Measurements from ENCODE around the gene DSG4.
"Not testable (repeated sequence)": the region's sequence is repeated elsewhere in the genome, so short reads cannot be mapped to it uniquely, and the experiment has no call there.

DSG4 gene, protein sequence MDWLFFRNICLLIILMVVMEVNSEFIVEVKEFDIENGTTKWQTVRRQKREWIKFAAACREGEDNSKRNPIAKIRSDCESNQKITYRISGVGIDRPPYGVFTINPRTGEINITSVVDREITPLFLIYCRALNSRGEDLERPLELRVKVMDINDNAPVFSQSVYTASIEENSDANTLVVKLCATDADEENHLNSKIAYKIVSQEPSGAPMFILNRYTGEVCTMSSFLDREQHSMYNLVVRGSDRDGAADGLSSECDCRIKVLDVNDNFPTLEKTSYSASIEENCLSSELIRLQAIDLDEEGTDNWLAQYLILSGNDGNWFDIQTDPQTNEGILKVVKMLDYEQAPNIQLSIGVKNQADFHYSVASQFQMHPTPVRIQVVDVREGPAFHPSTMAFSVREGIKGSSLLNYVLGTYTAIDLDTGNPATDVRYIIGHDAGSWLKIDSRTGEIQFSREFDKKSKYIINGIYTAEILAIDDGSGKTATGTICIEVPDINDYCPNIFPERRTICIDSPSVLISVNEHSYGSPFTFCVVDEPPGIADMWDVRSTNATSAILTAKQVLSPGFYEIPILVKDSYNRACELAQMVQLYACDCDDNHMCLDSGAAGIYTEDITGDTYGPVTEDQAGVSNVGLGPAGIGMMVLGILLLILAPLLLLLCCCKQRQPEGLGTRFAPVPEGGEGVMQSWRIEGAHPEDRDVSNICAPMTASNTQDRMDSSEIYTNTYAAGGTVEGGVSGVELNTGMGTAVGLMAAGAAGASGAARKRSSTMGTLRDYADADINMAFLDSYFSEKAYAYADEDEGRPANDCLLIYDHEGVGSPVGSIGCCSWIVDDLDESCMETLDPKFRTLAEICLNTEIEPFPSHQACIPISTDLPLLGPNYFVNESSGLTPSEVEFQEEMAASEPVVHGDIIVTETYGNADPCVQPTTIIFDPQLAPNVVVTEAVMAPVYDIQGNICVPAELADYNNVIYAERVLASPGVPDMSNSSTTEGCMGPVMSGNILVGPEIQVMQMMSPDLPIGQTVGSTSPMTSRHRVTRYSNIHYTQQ

GRCh38 chr18:31376477-31376876 is at the start of gene DSG4:
Gene DSG4 (plus strand): TSS chr18:31376777. CDS start chr18:31376912, 135 bp downstream.
- no peak for DNase-seq (ENCODE audit: low read depth, low spot score)

- DNase-seq (ENCODE audit: low read depth, low spot score) = no peak
These were observed 46.7 kb upstream of the DSG4 start for GRCh38 chr18:31329787-31330438.

DNA sequence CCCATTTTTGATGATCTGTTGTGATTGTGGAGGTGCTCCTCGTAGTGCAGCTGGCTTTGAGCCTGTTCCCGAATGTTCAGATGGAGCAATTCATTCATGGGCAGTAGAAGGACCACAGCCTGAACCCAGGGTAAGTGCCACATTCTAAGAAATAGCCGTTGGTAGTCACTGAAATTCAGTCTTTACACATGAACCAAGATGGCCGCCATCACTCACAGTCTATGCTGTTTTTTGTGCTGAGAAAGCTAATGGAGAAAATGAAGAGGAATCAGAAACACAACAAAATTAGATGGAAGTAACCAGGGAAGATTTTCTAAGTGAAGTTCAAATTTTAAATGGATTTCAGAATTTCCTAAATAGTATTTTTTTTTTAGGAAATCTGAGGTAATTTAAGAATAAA is 33.1 kb upstream of the DSG4 start:
- no peak for DNase-seq (ENCODE audit: low read depth, low spot score)

- DNase-seq (ENCODE audit: low read depth, low spot score) = not testable (repeated sequence)
These were observed 23.2 kb upstream of the DSG4 start for GRCh38 chr18:31353336-31353735.

DNA sequence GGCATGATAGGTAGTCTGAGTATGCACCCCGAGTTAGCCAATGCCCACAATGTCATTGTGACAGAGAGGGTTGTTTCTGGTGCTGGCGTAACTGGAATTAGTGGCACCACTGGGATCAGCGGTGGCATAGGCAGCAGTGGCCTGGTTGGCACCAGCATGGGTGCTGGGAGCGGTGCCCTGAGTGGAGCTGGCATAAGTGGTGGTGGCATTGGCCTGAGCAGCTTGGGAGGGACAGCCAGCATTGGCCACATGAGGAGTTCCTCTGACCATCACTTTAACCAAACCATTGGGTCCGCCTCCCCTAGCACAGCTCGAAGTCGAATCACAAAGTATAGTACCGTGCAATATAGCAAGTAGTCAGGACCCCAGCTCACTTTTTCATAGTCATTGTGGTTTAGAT is 21.6 kb upstream of the DSG4 start:
- DNase-seq (ENCODE audit: low read depth, low spot score) = no peak

DNA sequence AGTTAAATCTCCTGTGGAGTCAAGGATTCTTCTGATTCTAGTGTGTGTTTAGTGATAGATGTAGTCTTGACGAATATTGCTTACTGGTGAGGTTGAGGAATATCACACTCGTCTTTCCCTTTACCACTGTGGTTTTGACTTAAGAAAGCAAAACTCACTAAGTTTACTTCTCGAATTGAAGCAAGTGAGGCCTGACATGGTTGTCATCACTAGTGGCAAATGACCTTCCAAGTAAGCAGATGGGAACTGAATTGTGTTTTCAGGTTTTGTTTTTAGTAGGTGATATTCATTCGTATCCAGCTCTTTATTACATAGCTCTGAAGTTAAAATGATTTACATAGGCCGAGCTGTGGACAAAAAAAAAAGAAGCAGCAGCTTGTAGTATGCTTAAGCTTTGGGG is 20.6 kb upstream of the DSG4 start:
- DNase-seq (ENCODE audit: low read depth, low spot score) = no peak

GRCh38 chr18:31364190-31364589 is 12.4 kb upstream of the DSG4 start:
- DNase-seq (ENCODE audit: low read depth, low spot score) = no peak

GRCh38 chr18:31369478-31369877 is 7.1 kb upstream of the DSG4 start:
- no peak for DNase-seq (ENCODE audit: low read depth, low spot score)

DNA sequence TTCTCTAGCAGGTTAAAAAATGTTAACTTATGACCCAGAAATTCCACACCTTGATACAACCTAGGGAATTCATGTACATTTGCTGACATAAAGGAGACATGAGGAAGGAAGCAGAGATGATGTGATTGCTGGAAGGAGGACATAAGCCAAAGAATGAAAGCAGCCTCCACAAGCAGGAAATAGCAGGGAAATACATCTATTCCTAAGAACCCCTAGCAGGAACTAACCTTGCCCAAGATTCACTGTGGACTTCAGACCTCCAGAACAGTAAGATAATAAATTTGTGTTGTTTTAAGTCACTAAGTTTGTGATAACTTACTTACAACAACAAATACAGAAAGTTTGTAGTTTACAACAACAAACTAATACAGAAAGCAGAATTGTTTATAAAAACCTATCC is 4.6 kb upstream of the DSG4 start:
- no peak for DNase-seq (ENCODE audit: low read depth, low spot score)

- DNase-seq (ENCODE audit: low read depth, low spot score) = no peak
These were observed 2.9 kb upstream of the DSG4 start for GRCh38 chr18:31373641-31374040.

GRCh38 chr18:31380912-31381311 is 4.3 kb downstream of the DSG4 start:
- no peak for DNase-seq (ENCODE audit: low read depth, low spot score)

DNA sequence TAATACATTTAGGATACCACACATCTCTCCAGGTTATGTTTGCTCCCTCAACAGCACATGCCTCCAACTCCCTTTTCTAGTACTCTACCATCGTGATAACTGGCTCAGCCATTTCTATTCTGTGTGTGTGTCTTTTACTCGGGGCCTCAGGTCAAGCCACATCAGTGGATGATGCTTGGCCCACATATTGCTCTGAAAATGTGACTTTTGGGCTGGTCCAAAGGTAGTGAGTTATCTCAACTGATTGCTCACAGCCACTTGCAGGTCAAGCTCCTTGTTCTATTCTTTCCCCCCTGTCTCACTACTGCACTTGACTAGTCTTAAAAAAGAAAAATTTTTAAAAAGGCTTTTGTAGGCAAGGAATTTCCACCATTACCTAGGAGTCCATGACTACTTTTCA is 5.5 kb downstream of the DSG4 start:
- no peak for DNase-seq (ENCODE audit: low read depth, low spot score)

DNA sequence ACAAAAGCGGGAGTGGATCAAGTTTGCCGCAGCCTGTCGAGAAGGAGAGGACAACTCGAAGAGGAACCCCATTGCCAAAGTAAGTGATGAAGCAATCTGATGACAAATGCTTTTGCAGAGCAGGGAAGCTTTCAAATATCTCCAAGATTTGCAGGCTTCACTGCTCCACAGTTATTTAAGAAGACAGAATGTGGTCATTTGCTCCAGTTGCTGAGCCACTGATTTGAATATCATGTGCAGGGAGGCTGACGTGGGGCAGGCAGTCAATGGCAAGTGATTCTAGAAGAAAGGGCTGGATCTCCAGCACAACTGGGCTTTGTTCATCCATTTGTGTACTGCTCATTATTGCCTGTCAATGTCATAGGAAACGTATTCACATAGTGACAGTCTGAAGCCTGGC is 10.2 kb downstream of the DSG4 start:
- no peak for DNase-seq (ENCODE audit: low read depth, low spot score)

DNA sequence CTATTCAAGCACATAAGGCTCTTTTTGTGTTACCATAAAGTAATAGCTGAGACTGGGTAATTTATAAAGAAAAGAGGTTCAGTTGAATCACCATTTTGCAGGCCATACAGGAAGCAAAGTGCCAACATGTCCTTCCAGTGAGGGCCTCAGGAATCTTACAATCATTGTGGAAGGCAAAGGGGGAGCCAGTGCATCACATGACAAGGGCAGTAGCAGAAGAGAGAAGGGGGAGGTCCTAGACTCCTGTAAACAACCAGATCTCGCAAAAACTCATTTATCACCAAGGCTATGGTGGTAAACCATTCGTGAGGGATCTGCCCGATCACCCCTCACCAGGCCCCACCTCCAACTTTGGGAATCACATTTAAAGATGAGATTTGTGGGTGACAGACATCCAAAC is 16.7 kb downstream of the DSG4 start:
- no peak for DNase-seq (ENCODE audit: low read depth, low spot score)

- no peak for DNase-seq (ENCODE audit: low read depth, low spot score)
These were observed 20.4 kb downstream of the DSG4 start for GRCh38 chr18:31396796-31397612.

GRCh38 chr18:31398191-31398590 is 21.6 kb downstream of the DSG4 start:
- DNase-seq (ENCODE audit: low read depth, low spot score) = no peak

DNA sequence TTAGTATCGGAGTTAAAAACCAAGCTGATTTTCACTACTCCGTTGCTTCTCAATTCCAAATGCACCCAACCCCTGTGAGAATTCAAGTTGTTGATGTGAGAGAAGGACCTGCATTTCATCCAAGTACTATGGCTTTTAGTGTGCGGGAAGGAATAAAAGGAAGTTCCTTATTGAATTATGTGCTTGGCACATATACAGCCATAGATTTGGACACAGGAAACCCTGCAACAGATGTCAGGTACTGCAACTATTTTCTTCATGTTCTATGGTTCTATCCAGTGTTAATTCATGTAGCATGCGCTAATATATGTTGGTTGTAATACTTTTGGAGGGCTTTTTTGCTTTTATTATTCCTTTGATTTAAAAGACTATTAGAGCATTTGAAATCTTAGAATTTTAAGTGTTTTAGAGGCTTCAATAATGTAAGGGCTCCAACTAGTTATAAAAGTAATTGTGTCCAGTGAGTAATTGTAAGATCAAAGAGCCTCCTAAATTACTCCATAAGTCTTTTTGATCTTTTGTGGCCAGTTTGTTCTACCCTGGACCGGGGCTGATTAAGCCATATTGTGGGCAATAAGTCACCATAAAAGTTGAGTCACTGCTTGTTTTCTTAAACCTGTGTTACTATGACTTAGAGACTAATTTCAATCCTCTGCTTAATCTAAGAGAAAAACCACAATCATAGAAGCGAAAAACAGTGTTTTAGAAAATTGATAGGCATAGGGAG is 22.9 kb downstream of the DSG4 start:
- DNase-seq (ENCODE audit: low read depth, low spot score) = no peak

- DNase-seq (ENCODE audit: low read depth, low spot score) = no peak
These were observed 24.8 kb downstream of the DSG4 start for GRCh38 chr18:31401156-31402025.

DNA sequence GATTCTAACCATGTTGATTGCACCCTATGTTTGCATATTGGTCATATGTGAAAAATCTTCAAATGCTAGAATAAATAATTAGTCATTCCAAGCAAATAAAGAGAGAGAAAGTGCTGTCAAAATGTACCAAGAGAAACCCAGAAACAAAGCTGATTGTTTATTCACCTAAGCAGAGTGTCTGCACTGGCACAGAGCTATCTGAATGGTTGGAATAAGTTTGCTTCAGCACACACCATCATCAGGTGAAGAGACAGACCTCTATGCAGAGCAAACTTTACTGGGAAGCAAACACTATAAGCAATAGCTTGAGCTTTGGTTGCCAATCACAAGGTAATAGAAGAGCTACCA is 25.4 kb downstream of the DSG4 start:
- no peak for DNase-seq (ENCODE audit: low read depth, low spot score)

GRCh38 chr18:31403409-31403808 is 26.8 kb downstream of the DSG4 start:
- DNase-seq (ENCODE audit: low read depth, low spot score) = no peak
